SJCRH30 (cell line): Measurements from ENCODE around the gene MAP3K4. TPM values are rescaled to one million over a fixed set of nuclear protein-coding genes. Genes with fewer than 3 reads are reported as not detected.
"Not testable (repeated sequence)": the region's sequence is repeated elsewhere in the genome, so short reads cannot be mapped to it uniquely, and the experiment has no call there.

Source experiments
- DNase-seq, 2 experiments: peaks; one replicate each; pipeline ENCODE4 v3.0.0-alpha.2; 2015 to 2020
- H3K27ac ChIP-seq: fragments of 250-450 bp; sonication (Bioruptor Pico); 2 replicates; pipeline ENCODE4 v1.5.1; 2020; ENCODE audit warnings: mild to moderate bottlenecking, moderate library complexity
- H3K27me3 ChIP-seq: fragments of 250-450 bp; sonication (Bioruptor Pico); 2 replicates; pipeline ENCODE4 v1.5.1; 2020; ENCODE audit warnings: mild to moderate bottlenecking, moderate library complexity
- H3K36me3 ChIP-seq: fragments of 250-450 bp; sonication (Bioruptor Pico); 2 replicates; pipeline ENCODE4 v1.5.1; 2020; ENCODE audit warnings: mild to moderate bottlenecking, moderate library complexity
- H3K4me1 ChIP-seq: fragments of 250-450 bp; sonication (Bioruptor Pico); 2 replicates; pipeline ENCODE4 v1.5.1; 2020; ENCODE audit warnings: mild to moderate bottlenecking, moderate library complexity
- H3K4me3 ChIP-seq: fragments of 250-450 bp; sonication (Bioruptor Pico); 2 replicates; pipeline ENCODE4 v1.5.1; 2020; ENCODE audit warnings: mild to moderate bottlenecking, moderate library complexity
- H3K9me3 ChIP-seq: fragments of 250-450 bp; sonication (Bioruptor Pico); replicated peaks from 2 replicates; pipeline ENCODE4 v1.5.1; 2020; ENCODE audit warnings: mild to moderate bottlenecking, moderate library complexity
- total RNA-seq: library from RNA; depleted of rRNA; stranded (reverse); fragments of >200 nt; shearing (Covaris generic); gene quantifications from 2 replicates; pipeline ENCODE4 v1.2.3, GENCODE V29; 2014

Gene MAP3K4
- total RNA-seq, 1 experiment from 2014 or later, result 44.7 TPM

- not testable (repeated sequence) for DNase-seq, H3K4me3 ChIP-seq, H3K27ac ChIP-seq, H3K4me1 ChIP-seq, H3K27me3 ChIP-seq, H3K36me3 ChIP-seq
- peaks cover 25% of the 10 kb centered on the region for H3K9me3 ChIP-seq
Observed at GRCh38 chr6:160983377-160983948, 8.1 kb upstream of the MAP3K4 start.

- no peak overlapping the region for H3K4me3 ChIP-seq
- H3K27me3 ChIP-seq, result no peaks in the 10 kb centered on the region
- no peaks in the 10 kb centered on the region for H3K36me3 ChIP-seq
- H3K4me1 ChIP-seq, result peaks cover 4% of the 10 kb centered on the region; the same call in 1 of the 2 replicates
- DNase-seq, result no peak
- no peak overlapping the region for H3K27ac ChIP-seq
- peaks cover 21% of the 10 kb centered on the region for H3K9me3 ChIP-seq
Observed at GRCh38 chr6:160986851-160987250, 4.7 kb upstream of the MAP3K4 start.

GRCh38 chr6:160987265-160987664, 4.3 kb upstream of the MAP3K4 start:
- no peaks in the 10 kb centered on the region for H3K27me3 ChIP-seq
- peaks cover 21% of the 10 kb centered on the region for H3K9me3 ChIP-seq
- H3K4me1 ChIP-seq, result peaks cover 4% of the 10 kb centered on the region; the same call in 1 of the 2 replicates
- no peaks in the 10 kb centered on the region for H3K36me3 ChIP-seq
- no peak overlapping the region for H3K4me3 ChIP-seq
- no peak overlapping the region for H3K27ac ChIP-seq
- DNase-seq, result no peak

- no peak for DNase-seq
- no peaks in the 10 kb centered on the region for H3K36me3 ChIP-seq
- H3K9me3 ChIP-seq, result no peaks in the 10 kb centered on the region
- peak overlapping the region; percentile 97 for H3K4me3 ChIP-seq
- peaks cover 4% of the 10 kb centered on the region for H3K4me1 ChIP-seq
- H3K27me3 ChIP-seq, result no peaks in the 10 kb centered on the region
- peak overlapping the region; percentile 86 for H3K27ac ChIP-seq
Observed at GRCh38 chr6:160990847-160991405, 643 bp upstream of the MAP3K4 start.

GRCh38 chr6:160992061-160992979, 751 bp downstream of the MAP3K4 start:
- Histone ChIP-seq H3K4me3 (peak overlapping the region; percentile 97), H3K4me1 (peaks cover 4% of the 10 kb centered on the region), H3K9me3 (no peaks in the 10 kb centered on the region), H3K27ac (peak overlapping the region; percentile 86), H3K36me3 (no peaks in the 10 kb centered on the region), H3K27me3 (no peaks in the 10 kb centered on the region)
- DNase-seq, result peak; percentile 79 to 87

GRCh38 chr6:160992980-160993314, 1.4 kb downstream of the MAP3K4 start:
- peak overlapping the region; percentile 97 for H3K4me3 ChIP-seq
- H3K9me3 ChIP-seq, result no peaks in the 10 kb centered on the region
- peaks cover 4% of the 10 kb centered on the region for H3K4me1 ChIP-seq
- no peak overlapping the region for H3K27ac ChIP-seq
- DNase-seq, result no peak
- no peaks in the 10 kb centered on the region for H3K27me3 ChIP-seq
- 0 out of 2 replicates have a peak, but pooled peaks cover 2% of the 10 kb centered on the region for H3K36me3 ChIP-seq

GRCh38 chr6:160995271-160995670, 3.7 kb downstream of the MAP3K4 start:
- Histone ChIP-seq H3K27ac (no peak overlapping the region), H3K4me3 (no peak overlapping the region), H3K36me3 (0 out of 2 replicates have a peak, but pooled peaks cover 2% of the 10 kb centered on the region), H3K4me1 (peaks cover 4% of the 10 kb centered on the region), H3K27me3 (no peaks in the 10 kb centered on the region), H3K9me3 (no peaks in the 10 kb centered on the region)
- DNase-seq, result no peak

- DNase-seq, result no peak
- H3K27me3 ChIP-seq, result no peaks in the 10 kb centered on the region
- H3K9me3 ChIP-seq, result no peaks in the 10 kb centered on the region
- H3K4me1 ChIP-seq, result no peaks in the 10 kb centered on the region; the same call in 1 of the 2 replicates
- H3K36me3 ChIP-seq, result 0 out of 2 replicates have a peak, but pooled peaks cover 2% of the 10 kb centered on the region
- no peak overlapping the region for H3K27ac ChIP-seq
- H3K4me3 ChIP-seq, result no peak overlapping the region
Observed at GRCh38 chr6:160996131-160996601, 4.6 kb downstream of the MAP3K4 start.

- no peak for DNase-seq
- H3K27me3 ChIP-seq, result no peaks in the 10 kb centered on the region
- no peak overlapping the region for H3K27ac ChIP-seq
- H3K36me3 ChIP-seq, result 0 out of 2 replicates have a peak, but pooled peaks cover 2% of the 10 kb centered on the region
- no peak overlapping the region for H3K4me3 ChIP-seq
- no peaks in the 10 kb centered on the region for H3K9me3 ChIP-seq
- H3K4me1 ChIP-seq, result peaks cover 9% of the 10 kb centered on the region
Observed at GRCh38 chr6:160998217-160998616, 6.6 kb downstream of the MAP3K4 start.

GRCh38 chr6:160998766-160999165, 7.2 kb downstream of the MAP3K4 start:
- no peak for DNase-seq
- Histone ChIP-seq H3K36me3 (0 out of 2 replicates have a peak, but pooled peaks cover 2% of the 10 kb centered on the region), H3K9me3 (no peaks in the 10 kb centered on the region), H3K27ac (no peak overlapping the region), H3K4me3 (no peak overlapping the region), H3K4me1 (peaks cover 9% of the 10 kb centered on the region), H3K27me3 (no peaks in the 10 kb centered on the region)

- Histone ChIP-seq H3K27ac (no peak overlapping the region), H3K4me1 (peaks cover 9% of the 10 kb centered on the region), H3K27me3 (no peaks in the 10 kb centered on the region), H3K9me3 (0 out of 2 replicates have a peak, but pooled peaks cover 4% of the 10 kb centered on the region), H3K4me3 (no peak overlapping the region), H3K36me3 (0 out of 2 replicates have a peak, but pooled peaks cover 2% of the 10 kb centered on the region)
- DNase-seq, result no peak
Observed at GRCh38 chr6:160999516-160999915, 7.9 kb downstream of the MAP3K4 start.

- H3K9me3 ChIP-seq, result 0 out of 2 replicates have a peak, but pooled peaks cover 4% of the 10 kb centered on the region
- H3K27ac ChIP-seq, result no peak overlapping the region
- no peaks in the 10 kb centered on the region for H3K27me3 ChIP-seq
- no peak overlapping the region for H3K4me3 ChIP-seq
- H3K36me3 ChIP-seq, result 0 out of 2 replicates have a peak, but pooled peaks cover 2% of the 10 kb centered on the region
- DNase-seq, result no peak
- peaks cover 9% of the 10 kb centered on the region for H3K4me1 ChIP-seq
Observed at GRCh38 chr6:161000632-161001031, 9.1 kb downstream of the MAP3K4 start.

GRCh38 chr6:161001421-161001820, 9.9 kb downstream of the MAP3K4 start:
- DNase-seq, result no peak
- H3K27ac ChIP-seq, result no peak overlapping the region
- 0 out of 2 replicates have a peak, but pooled peaks cover 2% of the 10 kb centered on the region for H3K36me3 ChIP-seq
- H3K9me3 ChIP-seq, result 0 out of 2 replicates have a peak, but pooled peaks cover 4% of the 10 kb centered on the region
- no peak overlapping the region for H3K4me3 ChIP-seq
- H3K4me1 ChIP-seq, result peaks cover 9% of the 10 kb centered on the region
- H3K27me3 ChIP-seq, result no peaks in the 10 kb centered on the region

- DNase-seq, result no peak
- Histone ChIP-seq H3K27ac (no peak overlapping the region), H3K4me1 (peaks cover 9% of the 10 kb centered on the region), H3K4me3 (no peak overlapping the region), H3K9me3 (0 out of 2 replicates have a peak, but pooled peaks cover 4% of the 10 kb centered on the region), H3K27me3 (no peaks in the 10 kb centered on the region), H3K36me3 (no peaks in the 10 kb centered on the region)
Observed at GRCh38 chr6:161003336-161003735, 11.8 kb downstream of the MAP3K4 start.

- H3K36me3 ChIP-seq, result peaks cover 2% of the 10 kb centered on the region
- no peak overlapping the region for H3K27ac ChIP-seq
- H3K27me3 ChIP-seq, result no peaks in the 10 kb centered on the region
- H3K9me3 ChIP-seq, result 0 out of 2 replicates have a peak, but pooled peaks cover 4% of the 10 kb centered on the region
- H3K4me1 ChIP-seq, result no peaks in the 10 kb centered on the region
- no peak for DNase-seq
- H3K4me3 ChIP-seq, result no peak overlapping the region
Observed at GRCh38 chr6:161008245-161008644, 16.7 kb downstream of the MAP3K4 start.
